ENCODE results near the gene CRKL. TPM values are rescaled to one million over a fixed set of nuclear protein-coding genes. Genes with fewer than 3 reads are reported as not detected.

Gene CRKL
- total and polyA plus RNA-seq, 8 donors = 9.1 to 29.4 (median 18.3) TPM

- ATAC-seq (no peak), FAIRE-seq (no peak), DNase-seq (no peak)
- Histone ChIP-seq H3K36me3 (peaks cover 0 to 40% (median 0%) of the 10 kb centered on the region in 3 donors), H3K9me3 (no peaks in the 10 kb centered on the region), H3K27me3 (no peaks in the 10 kb centered on the region), H3K4me1 (peaks cover 0 to 7% (median 6%) of the 10 kb centered on the region in 3 donors), H3K27ac (no peak overlapping the region), H3K4me3 (no peak overlapping the region)
- intact Hi-C loops (cut with DNase I) = no loop called here
- no peak for TF ChIP-seq CTCF (IDR thresholded peaks at IDR 0.05)
- WGBS, 2 donors = 70 to 73% methylated on average over 4 of the region's 4 CpGs
Observed at GRCh38 chr22:20884454-20884853, 32.8 kb upstream of the CRKL start.

GRCh38 chr22:20885017-20885556, 32.1 kb upstream of the CRKL start:
- H3K4me1 ChIP-seq = peaks cover 0 to 7% (median 6%) of the 10 kb centered on the region in 3 donors
- H3K9me3 ChIP-seq = no peaks in the 10 kb centered on the region
- no peak for DNase-seq
- intact Hi-C loops (cut with DNase I) = no loop called here
- H3K4me3 ChIP-seq = no peak overlapping the region
- no peaks in the 10 kb centered on the region for H3K27me3 ChIP-seq
- peak in 1 of 4 donors; percentile 4 for ATAC-seq
- TF ChIP-seq CTCF (IDR thresholded peaks at IDR 0.05) = no peak
- no peak for FAIRE-seq
- H3K27ac ChIP-seq = peak overlapping the region in 2 of 4 donors; percentile 65
- H3K36me3 ChIP-seq = peaks cover 0 to 40% (median 0%) of the 10 kb centered on the region in 3 donors
- WGBS, 2 donors = 61 to 66% methylated on average over 8 of the region's 8 CpGs

- no peaks in the 10 kb centered on the region for H3K9me3 ChIP-seq
- peak; percentile 67 to 79 (median 70) for TF ChIP-seq CTCF (IDR thresholded peaks at IDR 0.05)
- H3K36me3 ChIP-seq = peaks cover 0 to 40% (median 0%) of the 10 kb centered on the region in 3 donors
- peaks cover 0 to 7% (median 6%) of the 10 kb centered on the region in 3 donors for H3K4me1 ChIP-seq
- DNase-seq (peak; percentile 78 to 91 (median 86)), ATAC-seq (peak; percentile 97 to 99 (median 99)), FAIRE-seq (no peak)
- peak overlapping the region in 3 of 4 donors; percentile 32 to 65 (median 65) for H3K27ac ChIP-seq
- intact Hi-C loops (cut with DNase I) = no loop called here
- WGBS, 2 donors = 14 to 20% methylated on average over 10 of the region's 10 CpGs
- H3K4me3 ChIP-seq = no peak overlapping the region
- H3K27me3 ChIP-seq = no peaks in the 10 kb centered on the region
Observed at GRCh38 chr22:20885557-20886323, 31.5 kb upstream of the CRKL start.

GRCh38 chr22:20887375-20887774, 29.8 kb upstream of the CRKL start:
- H3K27ac ChIP-seq = no peak overlapping the region
- FAIRE-seq (no peak), DNase-seq (no peak), ATAC-seq (no peak)
- TF ChIP-seq CTCF (IDR thresholded peaks at IDR 0.05) = no peak
- WGBS, 2 donors = 84 to 86% methylated on average over 5 of the region's 5 CpGs
- no peaks in the 10 kb centered on the region for H3K9me3 ChIP-seq
- intact Hi-C loops (cut with DNase I) = no loop called here
- H3K36me3 ChIP-seq = peaks cover 0 to 25% (median 0%) of the 10 kb centered on the region in 3 donors
- H3K4me3 ChIP-seq = no peak overlapping the region
- peaks cover 0 to 7% (median 6%) of the 10 kb centered on the region in 3 donors for H3K4me1 ChIP-seq
- H3K27me3 ChIP-seq = no peaks in the 10 kb centered on the region
